Hematopoietic multipotent progenitor cell treated with erythropoietin and hydrocortisone succinate and interleukin-3 and kit ligand, for 8 days (in vitro differentiated cells): Measurements from ENCODE around the gene GGA1.
"Not testable (repeated sequence)": the region's sequence is repeated elsewhere in the genome, so short reads cannot be mapped to it uniquely, and the experiment has no call there.

Experiments used
- DNase-seq: peaks from one replicate; pipeline ENCODE4 v3.0.0-alpha.2; 2015

Gene GGA1

GRCh38 chr22:37571258-37571991 is 37.2 kb upstream of the GGA1 start:
- DNase-seq = no peak

- no peak for DNase-seq
Observed at GRCh38 chr22:37571992-37572373, 36.7 kb upstream of the GGA1 start.

GRCh38 chr22:37575490-37576003 is 33.1 kb upstream of the GGA1 start:
- no peak for DNase-seq

GRCh38 chr22:37578002-37578401 is 30.6 kb upstream of the GGA1 start:
- no peak for DNase-seq

GRCh38 chr22:37581504-37581903 is 27.1 kb upstream of the GGA1 start:
- DNase-seq = no peak

GRCh38 chr22:37582526-37582925 is 26.1 kb upstream of the GGA1 start:
- no peak for DNase-seq

- no peak for DNase-seq
Observed at GRCh38 chr22:37588546-37589215, 20.0 kb upstream of the GGA1 start.

GRCh38 chr22:37589636-37590035 is 19.0 kb upstream of the GGA1 start:
- DNase-seq = no peak

- not testable (repeated sequence) for DNase-seq
Observed at GRCh38 chr22:37591081-37591480, 17.6 kb upstream of the GGA1 start.

- no peak for DNase-seq
Observed at GRCh38 chr22:37591823-37592404, 16.7 kb upstream of the GGA1 start.

GRCh38 chr22:37594237-37594636 is 14.4 kb upstream of the GGA1 start:
- DNase-seq = no peak

GRCh38 chr22:37599153-37599552 is 9.5 kb upstream of the GGA1 start:
- DNase-seq = no peak

GRCh38 chr22:37601203-37601539 is 7.5 kb upstream of the GGA1 start:
- DNase-seq = no peak

- peak; percentile 7 for DNase-seq
Observed at GRCh38 chr22:37601540-37602442, 6.8 kb upstream of the GGA1 start.

- DNase-seq = not testable (repeated sequence)
Observed at GRCh38 chr22:37602546-37603277, 5.9 kb upstream of the GGA1 start.

GRCh38 chr22:37604074-37604473 is 4.6 kb upstream of the GGA1 start:
- DNase-seq = no peak

- no peak for DNase-seq
Observed at GRCh38 chr22:37604875-37605274, 3.8 kb upstream of the GGA1 start.

GRCh38 chr22:37607010-37607934 is 1.4 kb upstream of the GGA1 start:
- peak; percentile 74 for DNase-seq

- DNase-seq = no peak
Observed at GRCh38 chr22:37607935-37608476, 628 bp upstream of the GGA1 start.

GRCh38 chr22:37609240-37610152 is 862 bp downstream of the GGA1 start:
- DNase-seq = peak; percentile 35
